SK-N-MC (cell line): ENCODE results near the gene ZNF775.
A peak's percentile ranks its signal among the peaks of the same experiment; 100 is the strongest.

ENCODE experiments used
- DNase-seq: peaks from one replicate; pipeline ENCODE4 v3.0.0-alpha.2; 2011; ENCODE audit warnings: low read depth, low spot score
- H3K27ac ChIP-seq: fragments of 200-600 bp; sonication (generic); 2 replicates; pipeline ENCODE4 v1.5.1; 2016; ENCODE audit warnings: mixed run types
- H3K36me3 ChIP-seq: fragments of 200-600 bp; sonication (generic); 2 replicates; pipeline ENCODE4 v1.6.1; 2017; ENCODE audit warnings: antibody characterized with exemption, low read length, mixed read lengths; ENCODE audit not compliant: insufficient read depth
- H3K4me3 ChIP-seq: fragments of 200-600 bp; sonication (generic); 2 replicates; pipeline ENCODE4 v1.5.1; 2016
- H3K9ac ChIP-seq: fragments of 200-600 bp; sonication (generic); 2 replicates; pipeline ENCODE4 v1.8.0; 2017; ENCODE audit warnings: mixed run types, mixed read lengths; ENCODE audit not compliant: insufficient read length
- H3K9me3 ChIP-seq: fragments of 200-600 bp; sonication (generic); 2 replicates; pipeline ENCODE4 v1.6.1; 2017; ENCODE audit warnings: low read depth, mild to moderate bottlenecking, antibody characterized with exemption, low read length, moderate library complexity, mixed read lengths
- EZH2 ChIP-seq: fragments of 200-600 bp; sonication (generic); IDR thresholded peaks from one replicate; pipeline ENCODE4 v1.6.1; 2017; ENCODE audit warnings: antibody characterized with exemption
- FOXP2 ChIP-seq: optimal IDR thresholded peaks from 2 replicates; pipeline ENCODE3; 2011; ENCODE audit warnings: mild to moderate bottlenecking, moderate library complexity; ENCODE audit not compliant: insufficient read depth; ENCODE audit errors: extremely low read length, control extremely low read depth
- POLR2AphosphoS5 ChIP-seq: IDR thresholded peaks from 2 replicates; pipeline ENCODE4 v1.6.1; 2012; ENCODE audit warnings: mild to moderate bottlenecking, low read depth, low read length, borderline replicate concordance

The ZNF775 gene

DNA sequence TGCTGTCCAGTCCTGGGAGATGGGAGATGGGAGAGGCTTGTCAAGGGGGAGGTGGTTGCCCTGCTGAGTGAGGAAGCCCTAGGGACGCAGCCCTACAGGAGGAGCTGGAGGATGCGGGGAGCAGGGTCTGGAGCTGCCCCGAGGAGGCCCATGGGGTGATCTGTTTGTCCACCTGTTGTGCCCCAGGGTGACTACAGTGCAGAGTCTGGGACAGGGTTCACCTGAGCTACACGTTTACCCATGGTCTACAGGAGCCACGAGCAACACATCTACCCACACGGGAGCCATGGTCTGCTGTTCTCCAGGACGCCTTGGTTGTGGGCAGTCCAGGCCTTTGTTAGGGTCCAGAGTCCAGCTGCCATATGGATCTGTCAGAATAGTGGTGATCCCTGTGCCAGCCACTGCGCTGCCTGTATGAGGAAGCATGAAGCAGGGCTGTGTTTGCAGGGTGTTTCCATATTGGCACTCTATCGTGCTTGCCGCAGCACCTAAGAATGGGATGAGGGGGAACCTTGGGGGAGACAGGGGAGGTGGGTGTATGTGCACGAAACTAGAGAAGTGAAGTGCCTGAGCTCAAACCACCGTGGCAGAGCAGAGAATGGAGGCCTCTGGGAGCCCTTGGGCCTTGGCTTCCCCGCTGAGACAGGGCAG is 23.7 kb downstream of the ZNF775 start:
- no peak overlapping the region for H3K27ac ChIP-seq
- no peak for DNase-seq
- TF ChIP-seq EZH2 (no peak), FOXP2 (no peak), POLR2AphosphoS5 (no peak)
- no peak overlapping the region for H3K9ac ChIP-seq
- no peaks in the 10 kb centered on the region for H3K9me3 ChIP-seq
- H3K4me3 ChIP-seq: no peak overlapping the region
- no peaks in the 10 kb centered on the region; the same call in 1 of the 2 replicates for H3K36me3 ChIP-seq

DNA sequence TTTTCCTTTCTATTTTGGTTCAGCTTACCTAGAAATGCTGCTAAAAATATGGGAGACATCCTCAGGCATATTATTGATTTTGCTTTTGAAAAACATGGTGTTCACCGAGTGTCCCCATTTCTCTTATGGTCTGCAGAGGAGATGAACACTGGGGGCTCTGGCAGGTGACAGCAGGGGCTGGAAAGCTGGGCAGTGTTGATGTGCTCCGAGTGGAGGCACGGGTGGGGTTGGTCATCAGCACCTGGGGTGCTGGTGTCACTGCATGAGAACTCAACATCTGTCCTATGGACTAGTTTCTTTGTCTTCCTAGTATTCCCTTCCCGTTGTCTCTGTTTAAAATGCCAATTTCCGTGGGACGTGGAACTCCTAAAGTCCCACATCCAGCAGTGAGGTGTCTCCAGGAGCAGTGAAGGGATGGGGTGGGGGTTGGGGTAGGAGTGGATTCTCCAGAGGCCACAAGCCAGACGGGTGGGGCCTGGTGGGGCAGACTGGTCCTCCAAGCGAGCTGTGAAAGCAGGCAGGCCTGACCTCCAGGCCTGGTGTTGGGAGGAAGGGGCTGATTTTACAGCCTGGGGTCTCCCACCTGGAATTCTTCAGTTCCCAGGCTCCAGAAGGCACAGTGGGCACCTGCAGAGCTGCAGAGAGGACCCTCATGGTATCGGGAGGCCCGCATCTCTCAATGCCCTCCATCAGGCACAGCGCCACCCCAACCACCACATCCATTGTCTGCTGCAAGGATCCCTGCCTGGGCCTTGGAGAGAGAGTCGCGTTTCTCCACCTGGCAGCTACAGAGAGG is 24.4 kb downstream of the ZNF775 start:
- no peak overlapping the region for H3K9ac ChIP-seq
- H3K27ac ChIP-seq: no peak overlapping the region
- no peak overlapping the region for H3K4me3 ChIP-seq
- H3K9me3 ChIP-seq: no peaks in the 10 kb centered on the region
- no peak for DNase-seq
- no peak for TF ChIP-seq POLR2AphosphoS5
- no peak for TF ChIP-seq FOXP2
- TF ChIP-seq EZH2: no peak
- H3K36me3 ChIP-seq: no peaks in the 10 kb centered on the region

DNA sequence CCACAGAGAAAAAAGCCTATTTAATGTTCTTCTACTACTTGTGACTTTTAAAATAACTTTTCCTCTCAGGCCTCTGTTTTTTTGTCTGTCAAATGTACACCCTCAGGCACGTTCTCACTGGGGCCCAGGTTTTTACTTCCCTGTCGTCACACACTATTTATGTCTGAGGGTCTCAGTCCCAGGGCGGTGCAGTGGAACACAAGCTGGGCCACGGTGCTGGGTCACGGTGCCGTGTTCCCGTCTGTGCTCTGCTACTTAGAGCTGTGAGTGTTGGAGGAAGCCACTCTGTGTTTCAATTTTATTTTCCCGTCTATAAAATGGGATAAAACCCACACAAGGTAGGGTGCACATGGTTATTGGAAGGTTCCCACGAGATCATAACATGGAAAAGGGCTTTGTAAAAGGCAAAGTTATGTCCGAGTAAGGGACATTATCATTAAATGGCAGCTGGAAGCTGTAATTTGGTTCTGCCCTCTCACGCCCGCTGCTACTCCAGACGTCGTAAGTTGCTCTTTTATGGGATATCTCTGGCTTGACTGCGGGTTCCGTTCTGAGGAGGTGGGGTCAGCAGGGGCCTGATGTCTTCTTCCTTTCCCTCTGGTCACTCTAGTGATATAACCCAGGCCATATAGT is 25.2 kb downstream of the ZNF775 start:
- no peak overlapping the region for H3K9ac ChIP-seq
- no peaks in the 10 kb centered on the region for H3K36me3 ChIP-seq
- H3K27ac ChIP-seq: no peak overlapping the region
- DNase-seq: no peak
- peak overlapping the region; percentile 83 for H3K4me3 ChIP-seq
- no peaks in the 10 kb centered on the region for H3K9me3 ChIP-seq
- TF ChIP-seq FOXP2: no peak
- no peak for TF ChIP-seq EZH2
- TF ChIP-seq POLR2AphosphoS5: no peak

DNA sequence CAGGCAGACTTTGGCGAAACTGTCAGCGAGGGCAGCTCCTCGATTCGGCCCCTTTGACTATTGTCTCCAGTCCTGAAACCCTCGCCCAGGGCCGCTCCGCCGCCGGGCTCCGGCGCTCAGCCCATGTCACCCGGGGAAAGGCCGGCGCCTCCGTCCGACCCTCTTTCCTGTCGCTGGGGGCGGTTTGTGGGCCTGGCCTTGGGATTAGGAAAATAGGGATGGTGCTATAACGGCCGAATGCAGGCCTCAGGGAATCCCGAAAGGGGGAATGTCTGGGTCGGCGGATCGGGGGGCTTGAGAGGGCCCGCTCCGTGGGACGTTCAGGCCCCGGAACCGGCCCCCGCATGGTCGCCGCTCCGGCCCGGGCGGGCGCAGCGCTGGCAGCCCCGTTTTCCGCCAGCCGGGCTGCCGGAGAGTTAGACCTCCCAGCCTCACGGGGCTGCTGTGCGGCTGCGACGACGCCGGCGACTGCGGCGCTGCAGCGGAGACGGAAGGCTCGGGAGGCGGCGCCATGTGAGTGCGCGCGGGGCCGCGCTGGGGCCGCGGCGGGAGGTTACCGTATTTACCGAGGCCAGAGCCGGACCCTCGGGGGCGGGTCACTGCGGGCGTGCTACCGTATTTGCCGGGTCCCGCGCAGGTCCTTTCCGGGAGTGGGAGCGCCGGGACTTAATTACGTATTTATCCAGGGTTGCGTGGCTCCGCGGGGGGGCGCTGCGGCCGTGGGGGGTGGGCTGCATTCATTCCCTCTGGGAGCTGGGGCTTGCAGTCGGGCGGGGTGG is 25.9 kb downstream of the ZNF775 start:
- H3K36me3 ChIP-seq: no peaks in the 10 kb centered on the region
- no peak for DNase-seq
- no peak overlapping the region for H3K27ac ChIP-seq
- TF ChIP-seq FOXP2 (no peak), EZH2 (no peak), POLR2AphosphoS5 (no peak; the same call in 1 of the 2 replicates)
- H3K4me3 ChIP-seq: peak overlapping the region; percentile 83
- H3K9me3 ChIP-seq: no peaks in the 10 kb centered on the region
- peak overlapping the region; percentile 74 for H3K9ac ChIP-seq

DNA sequence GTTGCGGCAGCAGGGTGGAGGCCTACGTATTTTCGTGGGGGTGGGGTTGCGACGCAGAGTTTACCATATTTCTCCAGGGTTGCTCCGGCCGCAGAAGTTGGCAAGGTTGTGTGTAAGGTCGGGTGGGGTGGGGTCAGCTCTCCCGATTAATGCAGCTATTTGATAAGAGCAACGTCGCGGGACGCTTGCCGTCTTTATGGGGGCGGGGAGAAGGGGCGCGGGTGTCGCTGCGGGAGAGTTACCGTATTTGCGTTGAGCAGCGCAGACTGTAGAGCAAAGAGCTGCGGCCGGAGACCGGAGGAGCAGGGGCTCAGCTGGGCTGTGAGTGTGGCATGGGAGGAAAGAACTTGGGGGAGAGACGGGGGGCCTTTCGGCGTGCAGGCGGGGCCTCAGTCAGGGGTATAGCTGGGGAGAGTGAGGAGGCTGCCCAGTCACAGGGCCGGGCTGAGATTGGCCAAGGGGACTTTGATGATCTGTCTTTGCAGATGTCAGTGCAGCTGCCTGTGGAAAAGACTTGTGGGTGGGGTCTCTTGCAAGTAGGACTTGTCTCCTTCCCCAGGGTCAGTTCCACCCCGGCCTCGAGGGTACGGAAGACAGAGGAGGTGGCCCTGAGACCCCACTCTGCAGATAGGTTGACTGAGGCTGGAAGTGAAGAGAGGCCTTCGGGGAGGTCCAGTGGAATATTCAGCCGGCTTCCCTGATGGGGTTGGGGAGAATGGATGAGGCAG is 26.6 kb downstream of the ZNF775 start:
- peak overlapping the region; percentile 74 for H3K9ac ChIP-seq
- TF ChIP-seq EZH2 (no peak), FOXP2 (no peak), POLR2AphosphoS5 (no peak)
- H3K9me3 ChIP-seq: no peaks in the 10 kb centered on the region
- no peak overlapping the region for H3K27ac ChIP-seq
- H3K36me3 ChIP-seq: no peaks in the 10 kb centered on the region
- H3K4me3 ChIP-seq: peak overlapping the region; percentile 83
- no peak for DNase-seq

DNA sequence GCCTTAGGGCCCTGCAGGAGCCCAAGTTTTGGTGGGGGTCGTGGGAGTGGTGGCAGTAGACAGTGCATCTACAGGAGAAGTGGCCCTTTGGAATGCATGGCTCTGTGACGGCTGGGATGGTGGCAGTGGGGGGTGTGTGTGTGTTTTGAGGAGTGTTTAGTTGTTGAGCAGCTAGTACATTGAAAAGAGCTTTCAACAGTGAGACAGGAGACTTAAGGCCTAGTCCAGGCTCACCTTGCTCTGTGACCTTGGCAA is 27.1 kb downstream of the ZNF775 start:
- Histone ChIP-seq H3K9ac (no peak overlapping the region), H3K9me3 (no peaks in the 10 kb centered on the region), H3K4me3 (no peak overlapping the region; the same call in 1 of the 2 replicates), H3K27ac (no peak overlapping the region), H3K36me3 (no peaks in the 10 kb centered on the region)
- no peak for DNase-seq
- TF ChIP-seq POLR2AphosphoS5: no peak

DNA sequence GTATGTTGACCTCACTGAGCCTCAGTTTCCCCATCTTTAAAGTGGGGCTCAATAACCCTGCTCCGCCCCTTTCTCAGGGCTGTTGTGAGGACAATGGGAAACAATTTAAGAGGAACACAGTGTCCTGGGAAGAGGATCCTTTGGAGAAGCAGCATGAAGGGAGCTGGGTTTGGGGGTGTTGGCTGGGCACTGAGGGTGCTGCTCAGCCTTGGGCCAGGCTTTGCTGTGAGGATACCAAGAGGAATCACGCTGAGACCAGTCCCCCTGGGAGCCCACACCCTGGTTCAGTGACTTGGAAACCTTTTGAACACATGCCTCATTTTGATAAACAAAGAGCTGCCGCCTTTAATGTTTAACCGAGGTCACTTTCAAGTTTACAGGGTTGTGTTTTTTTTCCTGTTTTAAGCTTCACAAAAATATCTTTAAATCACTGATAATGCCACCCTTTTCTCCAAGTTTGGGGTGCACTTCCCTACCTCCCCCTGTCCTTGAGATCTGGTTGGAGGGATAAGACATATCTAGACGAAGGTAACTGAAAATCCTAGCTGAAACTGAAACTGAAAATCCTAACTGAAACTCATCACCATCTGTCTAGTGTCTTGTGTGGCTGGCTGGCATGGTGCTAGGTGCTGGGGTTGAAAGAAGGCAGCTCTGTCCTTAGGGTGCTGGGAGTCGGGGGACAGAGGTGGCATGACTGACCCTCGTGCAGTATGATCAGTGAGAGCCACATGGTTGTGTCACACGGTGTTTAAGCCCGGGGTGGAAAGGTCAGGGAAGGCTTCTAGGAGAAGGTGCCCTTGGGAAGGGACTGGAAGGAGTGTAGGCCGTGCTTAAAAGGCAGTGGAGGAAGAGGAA is 27.7 kb downstream of the ZNF775 start:
- Histone ChIP-seq H3K36me3 (no peaks in the 10 kb centered on the region), H3K9me3 (no peaks in the 10 kb centered on the region), H3K27ac (peak overlapping the region; percentile 64; the same call in 1 of the 2 replicates), H3K4me3 (no peak overlapping the region), H3K9ac (no peak overlapping the region)
- TF ChIP-seq FOXP2: no peak
- TF ChIP-seq EZH2: no peak
- TF ChIP-seq POLR2AphosphoS5: no peak
- no peak for DNase-seq
